ENCODE data around the gene IMP3.

The IMP3 gene

DNA sequence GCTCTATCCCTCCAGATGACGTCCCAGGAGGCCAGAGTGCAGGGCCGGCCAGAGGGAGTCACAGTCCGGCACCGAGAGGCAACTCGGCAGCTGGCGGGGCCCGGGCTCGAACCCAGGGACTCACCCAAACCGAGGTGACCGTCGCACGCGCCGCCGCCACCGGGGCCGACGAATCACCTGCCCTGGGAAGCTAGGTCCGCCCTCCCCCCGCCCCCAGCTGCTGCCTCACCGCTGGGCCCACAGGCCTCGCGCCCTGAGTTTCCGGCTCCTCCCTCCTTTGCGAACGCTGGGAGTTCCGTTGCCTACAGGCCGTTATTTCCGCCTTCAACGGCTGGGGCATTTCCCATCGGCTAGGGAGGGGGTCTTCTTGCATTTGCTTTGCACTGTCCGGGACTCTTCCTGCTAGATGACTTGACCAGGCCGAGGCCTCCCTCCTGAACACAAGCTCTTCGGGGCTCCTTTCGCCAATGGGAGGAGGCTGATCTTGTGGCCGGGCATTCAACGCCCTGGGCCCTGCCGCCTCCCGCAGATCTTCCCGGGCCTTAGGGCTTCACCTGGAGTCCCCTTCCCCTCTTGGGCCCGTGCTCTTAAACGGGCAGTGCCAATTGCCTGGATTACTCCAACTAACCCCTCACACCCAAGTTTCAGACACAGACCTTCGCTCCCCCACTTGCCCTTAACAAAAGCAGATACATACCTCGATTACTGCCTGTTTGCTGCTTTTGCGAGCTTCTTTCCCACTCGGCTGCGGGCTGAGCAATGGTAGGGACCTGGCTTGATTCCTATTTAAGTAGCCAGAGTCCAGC is 14.3 kb downstream of the IMP3 start, which contains the start of gene SNUPN:
SNUPN (minus strand) TSS at position 184 of the 806 bp plus-strand sequence. CDS start 4,674 bp downstream, outside the sequence.
- TF ChIP-seq, protein P1, sequence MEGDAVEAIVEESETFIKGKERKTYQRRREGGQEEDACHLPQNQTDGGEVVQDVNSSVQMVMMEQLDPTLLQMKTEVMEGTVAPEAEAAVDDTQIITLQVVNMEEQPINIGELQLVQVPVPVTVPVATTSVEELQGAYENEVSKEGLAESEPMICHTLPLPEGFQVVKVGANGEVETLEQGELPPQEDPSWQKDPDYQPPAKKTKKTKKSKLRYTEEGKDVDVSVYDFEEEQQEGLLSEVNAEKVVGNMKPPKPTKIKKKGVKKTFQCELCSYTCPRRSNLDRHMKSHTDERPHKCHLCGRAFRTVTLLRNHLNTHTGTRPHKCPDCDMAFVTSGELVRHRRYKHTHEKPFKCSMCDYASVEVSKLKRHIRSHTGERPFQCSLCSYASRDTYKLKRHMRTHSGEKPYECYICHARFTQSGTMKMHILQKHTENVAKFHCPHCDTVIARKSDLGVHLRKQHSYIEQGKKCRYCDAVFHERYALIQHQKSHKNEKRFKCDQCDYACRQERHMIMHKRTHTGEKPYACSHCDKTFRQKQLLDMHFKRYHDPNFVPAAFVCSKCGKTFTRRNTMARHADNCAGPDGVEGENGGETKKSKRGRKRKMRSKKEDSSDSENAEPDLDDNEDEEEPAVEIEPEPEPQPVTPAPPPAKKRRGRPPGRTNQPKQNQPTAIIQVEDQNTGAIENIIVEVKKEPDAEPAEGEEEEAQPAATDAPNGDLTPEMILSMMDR (IDR thresholded peaks at IDR 0.05; ENCODE audit: extremely low read depth, missing control alignments): no peak
- peak; percentile 96 for DNase-seq (ENCODE audit: low spot score)

DNA sequence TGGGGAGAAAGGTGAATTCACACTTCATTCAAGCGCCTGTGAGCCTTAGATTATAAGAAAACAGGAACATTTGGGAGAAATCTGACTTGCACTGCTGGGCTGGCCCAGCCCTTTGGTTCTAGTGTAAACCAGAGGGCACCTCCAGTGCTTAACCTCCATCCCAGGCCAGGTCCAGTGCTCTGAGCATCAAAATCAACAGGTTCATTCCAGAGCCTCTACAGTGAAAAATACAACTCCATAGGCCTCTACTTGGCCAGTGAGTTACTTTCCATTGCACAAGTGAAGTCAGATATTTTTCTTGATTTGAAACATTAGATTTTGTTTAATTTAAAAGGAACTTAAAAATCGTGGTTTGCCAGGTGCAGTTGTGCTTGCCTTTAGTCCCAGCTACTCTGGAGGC is 17.5 kb downstream of the IMP3 start:
- TF ChIP-seq, protein P1 (IDR thresholded peaks at IDR 0.05; ENCODE audit: extremely low read depth, missing control alignments): no peak
- DNase-seq (ENCODE audit: low spot score): no peak

DNA sequence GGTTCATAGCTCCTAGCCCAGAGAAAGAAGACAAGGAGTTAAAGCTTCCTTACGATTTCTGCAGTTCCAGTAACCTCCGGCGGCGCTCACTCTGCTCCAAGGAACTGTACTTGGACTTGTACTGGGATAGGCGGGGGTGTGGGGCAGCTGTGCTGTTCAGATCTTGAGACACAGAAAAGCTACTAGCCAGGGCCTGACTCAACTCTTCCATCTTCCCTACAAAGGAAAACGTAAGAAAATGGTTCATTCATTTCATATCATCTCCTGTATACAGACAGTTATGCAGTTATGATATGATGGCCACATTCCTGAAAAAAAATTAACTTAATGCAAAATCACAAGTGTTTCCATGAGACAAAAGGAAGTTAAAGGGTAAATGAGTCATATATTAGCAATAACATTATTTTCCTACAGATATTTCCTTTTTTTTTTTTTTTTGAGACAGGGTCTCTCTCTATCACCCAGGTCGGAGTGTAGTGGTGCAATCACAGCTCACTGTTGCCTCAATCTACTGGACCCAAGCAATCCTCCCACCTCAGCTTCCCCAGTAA is 19.1 kb downstream of the IMP3 start:
- TF ChIP-seq, protein P1 (IDR thresholded peaks at IDR 0.05; ENCODE audit: extremely low read depth, missing control alignments): no peak
- DNase-seq (ENCODE audit: low spot score): no peak

DNA sequence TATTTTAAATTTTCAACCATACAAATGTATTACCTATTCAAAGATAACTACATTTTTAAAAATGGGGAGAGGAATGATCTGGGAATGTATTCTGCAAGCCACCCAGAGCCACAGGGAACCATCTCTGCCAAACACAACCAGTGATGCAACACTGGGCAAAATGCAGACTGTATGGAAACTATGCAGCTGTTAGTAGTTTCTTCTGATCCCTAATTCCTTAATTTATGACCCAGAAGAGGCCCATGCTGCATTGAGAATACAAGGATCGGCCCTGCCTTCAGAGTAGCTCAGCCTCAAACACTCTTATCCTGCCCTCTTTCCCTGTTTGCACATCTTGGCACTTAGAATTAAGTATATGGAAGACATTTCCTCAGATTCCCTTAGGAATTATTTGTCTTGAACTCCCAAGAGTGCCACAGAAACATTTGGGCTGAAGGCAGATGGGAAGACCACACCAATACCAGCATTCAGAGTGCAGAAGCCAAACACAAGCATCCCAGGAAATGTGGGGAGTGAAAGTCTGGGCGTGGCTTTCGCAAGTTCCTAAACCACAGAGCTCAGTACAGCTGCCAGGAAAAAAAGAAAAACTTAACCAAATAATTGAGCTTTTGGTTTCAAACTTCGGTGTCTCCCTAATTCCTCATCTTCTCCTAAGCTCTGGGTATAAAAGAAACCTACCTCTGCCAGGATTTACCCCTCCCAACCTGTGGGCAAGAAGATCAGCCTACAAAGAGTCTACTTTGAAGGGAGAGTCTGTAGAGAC is 19.8 kb downstream of the IMP3 start:
- TF ChIP-seq, protein P1 (IDR thresholded peaks at IDR 0.05; ENCODE audit: extremely low read depth, missing control alignments): no peak
- DNase-seq (ENCODE audit: low spot score): no peak

DNA sequence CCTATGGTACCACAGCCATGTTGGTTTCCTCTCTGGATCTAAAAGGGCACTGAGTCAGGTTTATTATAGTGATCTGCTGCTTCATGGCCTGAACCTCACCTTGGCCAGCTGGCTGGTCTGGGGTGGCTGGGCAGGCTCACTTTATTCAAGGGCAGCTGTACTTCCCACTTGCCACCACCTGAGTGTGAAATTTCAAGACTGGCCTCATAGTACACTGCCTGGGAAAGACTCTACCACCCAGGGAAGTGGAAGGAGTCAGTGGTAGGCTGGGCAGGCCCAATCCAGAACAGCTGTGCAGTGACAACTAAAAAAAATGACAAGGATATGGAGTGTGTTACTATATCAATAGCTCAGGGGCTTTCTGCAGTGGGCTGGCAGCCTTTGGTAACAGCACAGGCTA is 23.3 kb downstream of the IMP3 start:
- TF ChIP-seq, protein P1 (IDR thresholded peaks at IDR 0.05; ENCODE audit: extremely low read depth, missing control alignments): no peak
- DNase-seq (ENCODE audit: low spot score): no peak

DNA sequence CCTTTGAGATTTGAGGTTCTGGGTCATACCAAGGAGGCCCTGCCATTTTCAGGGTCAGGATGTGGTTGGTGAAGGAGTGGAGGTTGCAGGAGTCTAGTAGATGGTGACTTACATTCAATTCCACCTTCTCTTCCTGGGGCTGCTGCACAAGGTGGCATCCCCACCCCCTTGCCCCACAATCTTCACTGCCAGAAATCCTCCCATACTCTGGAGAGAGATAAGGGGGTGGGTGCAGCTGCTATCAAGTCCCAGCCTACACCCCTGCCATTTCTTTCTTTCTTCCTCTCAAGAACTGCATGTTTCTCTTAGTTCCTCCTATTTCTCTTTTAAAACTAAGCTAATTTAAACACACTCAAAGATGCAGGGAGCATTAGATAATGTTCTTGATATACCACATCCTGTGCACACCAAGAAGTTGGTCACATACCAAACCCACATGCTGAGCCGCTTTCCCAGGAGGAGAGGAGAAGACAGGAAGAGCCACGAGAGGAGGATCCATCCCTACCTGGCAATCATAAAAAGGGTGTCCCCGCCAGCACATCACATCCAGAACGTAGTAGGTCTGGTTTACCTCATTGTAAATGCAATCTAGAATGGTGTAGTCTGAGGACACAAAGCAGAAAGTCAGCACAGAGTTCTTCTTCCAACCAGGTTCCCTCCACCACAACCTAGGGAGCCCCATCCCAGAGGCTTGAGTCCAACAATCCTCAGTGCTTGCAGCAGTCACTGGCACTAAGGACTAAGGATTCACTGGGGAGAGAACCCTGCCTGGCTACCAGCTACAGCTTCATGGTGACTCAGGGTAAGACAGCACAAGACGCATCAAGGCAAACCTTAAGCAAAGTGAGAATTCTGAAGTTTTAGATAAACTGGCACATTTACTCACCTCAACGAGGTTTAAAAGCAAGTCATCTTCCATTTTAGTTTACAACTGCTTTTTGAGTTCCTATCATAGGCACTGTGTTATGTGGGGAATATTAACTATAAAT is 33.0 kb downstream of the IMP3 start:
- TF ChIP-seq, protein P1 (IDR thresholded peaks at IDR 0.05; ENCODE audit: extremely low read depth, missing control alignments): no peak
- no peak for DNase-seq (ENCODE audit: low spot score)

Measured in GM20000 (cell line).